Ovary (tissue), 9 donors: Measurements from ENCODE around the gene GRHL3. TPM values are rescaled to one million over a fixed set of nuclear protein-coding genes. Genes with fewer than 3 reads are reported as not detected.

Experiments used
- DNase-seq, 5 donors: peaks; one replicate each; pipeline ENCODE4 v3.0.0-alpha.2; 2019 to 2020
- H3K27ac ChIP-seq, 2 donors: fragments of 200-600 bp; one replicate each; pipeline versions ENCODE4 v1.5.1 to v1.8.0; 2019 to 2022
- H3K27me3 ChIP-seq: fragments of 200-600 bp; one replicate; pipeline ENCODE4 v1.8.0; 2022
- H3K36me3 ChIP-seq: fragments of 200-600 bp; sonication (generic); one replicate; pipeline ENCODE4 v1.5.1; 2019
- H3K4me1 ChIP-seq: one replicate; pipeline ENCODE4 v1.8.1; 2013; ENCODE audit warnings: mild to moderate bottlenecking, moderate library complexity; ENCODE audit not compliant: insufficient read depth
- H3K4me3 ChIP-seq: fragments of 200-600 bp; sonication (generic); one replicate; pipeline ENCODE4 v1.5.1; 2017
- H3K9me3 ChIP-seq, 2 donors: fragments of 200-600 bp in 1 of 2; sonication (generic) in 1 of 2; one replicate each; pipeline versions ENCODE4 v1.5.1 to v1.8.1; 2013 to 2019; ENCODE audit warnings: mild to moderate bottlenecking in 1 of 2, moderate library complexity in 1 of 2
- EP300 ChIP-seq: sonication (generic); formaldehyde crosslinking; IDR thresholded peaks from one replicate; pipeline ENCODE4 v1.6.1; 2017; ENCODE audit warnings: antibody characterized with exemption
- POLR2A ChIP-seq: fragments of 450-650 bp; IDR thresholded peaks from one replicate; pipeline ENCODE4 v1.6.1; 2017; ENCODE audit warnings: antibody characterized with exemption, mild to moderate bottlenecking, moderate library complexity
- WGBS, 3 donors: extraction: QIAGEN DNeasy Blood & Tissue Kit in 1 of 3; methylation state at CpG; one replicate each; pipeline versions ENCODE4 v1.1.5 to v1.1.7; 2013 to 2017; 5-methylcytosine and 5-hydroxymethylcytosine counted together
- intact Hi-C, 4 donors: fragments of 100-400 bp; cut with DNase I; formaldehyde crosslinking; loops; one replicate each; pipeline versions ENCODE4 v1.11.0 to v1.15.1; 2022 to 2023
- polyA plus RNA-seq, 2 donors: library from polyadenylated mRNA; stranded (reverse); fragments of 200-250 nt in 1 of 2; fragments of 350-450 nt in 1 of 2; fragmentation: Illumina TruSeq in 1 of 2; extraction: RNeasy Lipid Tissue Mini Kit (QIAGEN cat#74804) in 1 of 2; gene quantifications; one replicate each; pipeline ENCODE4 v1.2.3, GENCODE V29; 2013 to 2014
- total RNA-seq, 7 donors: library from RNA; depleted of rRNA in 2 of 7; stranded (reverse); fragments of >200 nt in 2 of 7; fragmentation: NEBNext Ultra II Directional in 3 of 7; extraction: Animal tissue kit (Norgen Biotek cat#: 25700) in 3 of 7; gene quantifications; one replicate each; pipeline versions ENCODE4 v1.1.0 to v1.2.4, GENCODE V29; 2016 to 2023
- TF ChIP-seq, protein P1 (sequence below), 3 donors: fragments of 450-650 bp in 2 of 3; fragments of 200-600 bp in 1 of 3; IDR thresholded peaks; one replicate each; pipeline versions ENCODE4 v1.5.1 to v1.8.0; 2016 to 2022; ENCODE audit warnings: antibody characterized with exemption in 3 of 3, mild to moderate bottlenecking in 1 of 3
- donor health status: DM: no; HTN: no; CAD: no; lungs with moderate emphysema.
- donor health status: DM: no; HTN: no; CAD: no.
- donor health status: Bipolar disorder and iron deficiency.
- donor health status: DM: yes; HTN: yes; CAD: no.
- donor health status: DM: no; HTN: no; CAD: no.
- donor health status: DM: yes; HTN: yes; CAD: no.

Gene GRHL3
- total and polyA plus RNA-seq, 9 donors: 0.15 to 1.6 (median 0.48) TPM; not detected in 6

GRCh38 chr1:24329331-24329730 lies 10.2 kb downstream of the GRHL3 start:
- H3K4me1 ChIP-seq: no peaks in the 10 kb centered on the region
- TF ChIP-seq, protein P1, sequence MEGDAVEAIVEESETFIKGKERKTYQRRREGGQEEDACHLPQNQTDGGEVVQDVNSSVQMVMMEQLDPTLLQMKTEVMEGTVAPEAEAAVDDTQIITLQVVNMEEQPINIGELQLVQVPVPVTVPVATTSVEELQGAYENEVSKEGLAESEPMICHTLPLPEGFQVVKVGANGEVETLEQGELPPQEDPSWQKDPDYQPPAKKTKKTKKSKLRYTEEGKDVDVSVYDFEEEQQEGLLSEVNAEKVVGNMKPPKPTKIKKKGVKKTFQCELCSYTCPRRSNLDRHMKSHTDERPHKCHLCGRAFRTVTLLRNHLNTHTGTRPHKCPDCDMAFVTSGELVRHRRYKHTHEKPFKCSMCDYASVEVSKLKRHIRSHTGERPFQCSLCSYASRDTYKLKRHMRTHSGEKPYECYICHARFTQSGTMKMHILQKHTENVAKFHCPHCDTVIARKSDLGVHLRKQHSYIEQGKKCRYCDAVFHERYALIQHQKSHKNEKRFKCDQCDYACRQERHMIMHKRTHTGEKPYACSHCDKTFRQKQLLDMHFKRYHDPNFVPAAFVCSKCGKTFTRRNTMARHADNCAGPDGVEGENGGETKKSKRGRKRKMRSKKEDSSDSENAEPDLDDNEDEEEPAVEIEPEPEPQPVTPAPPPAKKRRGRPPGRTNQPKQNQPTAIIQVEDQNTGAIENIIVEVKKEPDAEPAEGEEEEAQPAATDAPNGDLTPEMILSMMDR (IDR thresholded peaks at IDR 0.05): no peak
- no peak for TF ChIP-seq EP300
- TF ChIP-seq POLR2A: no peak
- no peaks in the 10 kb centered on the region for H3K27me3 ChIP-seq
- intact Hi-C loops: no loop called here
- H3K27ac ChIP-seq: no peak overlapping the region
- no peak for DNase-seq
- no peak overlapping the region for H3K4me3 ChIP-seq
- no peaks in the 10 kb centered on the region for H3K9me3 ChIP-seq
- WGBS, 3 donors: 78 to 91% (median 88%) methylated on average over 9 of the region's 9 CpGs
- no peaks in the 10 kb centered on the region for H3K36me3 ChIP-seq

DNA sequence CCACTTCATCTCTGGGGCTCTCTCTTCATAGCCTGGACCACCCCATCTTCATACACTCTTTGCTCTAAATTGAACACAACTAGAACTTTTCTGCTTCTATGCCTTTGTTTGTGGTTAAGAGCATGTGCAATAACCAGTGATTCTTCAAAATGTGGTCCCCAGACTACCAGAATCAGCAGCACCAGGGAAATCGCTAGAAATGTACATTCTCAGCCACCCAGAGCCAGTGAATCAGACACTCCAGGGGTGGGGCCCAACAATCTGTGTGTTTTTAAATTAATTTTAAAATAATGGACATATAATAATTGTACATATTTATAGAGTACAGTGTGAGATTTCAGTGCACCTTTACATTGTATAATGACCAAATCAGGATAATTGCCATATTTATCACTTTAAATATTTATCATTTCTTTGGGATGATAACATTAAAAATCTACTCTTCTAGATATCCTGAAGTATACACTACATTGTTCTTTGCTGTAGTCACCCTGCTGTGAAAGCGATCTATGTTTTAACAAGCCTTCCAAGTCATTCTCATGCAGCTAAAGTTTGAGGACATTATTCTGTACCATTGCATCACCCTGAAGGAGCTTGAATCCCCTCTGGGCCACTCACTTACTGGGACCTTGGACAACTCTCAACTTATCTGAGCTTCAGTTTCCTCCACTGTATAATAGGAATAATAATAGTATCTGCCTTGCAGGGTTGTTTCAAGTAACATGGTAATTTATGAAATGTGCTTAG lies 10.8 kb downstream of the GRHL3 start:
- Histone ChIP-seq H3K27ac (no peak overlapping the region), H3K9me3 (no peaks in the 10 kb centered on the region), H3K36me3 (no peaks in the 10 kb centered on the region), H3K27me3 (no peaks in the 10 kb centered on the region), H3K4me3 (no peak overlapping the region), H3K4me1 (no peaks in the 10 kb centered on the region)
- intact Hi-C loops: no loop called here
- DNase-seq: no peak
- TF ChIP-seq, protein P1 (IDR thresholded peaks at IDR 0.05): no peak
- no peak for TF ChIP-seq POLR2A
- TF ChIP-seq EP300: no peak
- 81 to 92% (median 84%) methylated on average over 2 of the region's 2 CpGs for WGBS, 3 donors

DNA sequence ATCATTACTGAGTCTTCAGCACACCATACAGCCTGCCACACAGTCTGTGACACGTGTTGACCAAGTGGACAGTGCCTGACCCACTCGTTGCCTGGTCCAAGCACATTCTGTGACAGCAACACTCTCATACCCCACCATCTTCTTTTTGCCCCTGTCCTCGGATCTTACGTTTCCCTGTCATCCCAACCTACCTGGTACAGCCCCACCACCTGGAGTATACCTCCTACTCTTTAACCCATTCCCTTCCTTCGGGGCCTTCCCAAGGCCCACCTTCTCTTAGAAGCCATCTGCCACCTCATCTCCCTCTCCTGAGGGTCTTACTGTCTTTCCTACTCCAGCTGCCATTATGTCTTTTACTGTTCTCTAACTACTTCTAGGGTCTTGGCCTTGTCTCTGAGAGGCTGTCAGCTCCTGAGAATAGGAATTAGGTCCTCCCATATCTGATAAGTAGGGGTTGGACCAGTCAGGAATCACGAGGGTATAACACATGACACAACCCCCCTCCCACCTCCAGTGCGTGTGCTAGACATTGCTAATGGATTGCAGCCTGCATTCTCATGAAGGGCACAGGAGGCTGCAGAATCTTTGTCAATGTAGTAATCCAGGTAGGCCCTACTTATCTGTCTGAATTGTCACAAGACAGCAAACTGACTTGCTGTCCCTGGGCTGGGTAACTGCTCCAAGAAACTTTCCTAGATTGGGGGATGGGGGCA lies 13.0 kb downstream of the GRHL3 start:
- no peaks in the 10 kb centered on the region for H3K36me3 ChIP-seq
- H3K27ac ChIP-seq: no peak overlapping the region
- intact Hi-C loops: no loop called here
- no peaks in the 10 kb centered on the region for H3K9me3 ChIP-seq
- H3K4me3 ChIP-seq: no peak overlapping the region
- TF ChIP-seq, protein P1 (IDR thresholded peaks at IDR 0.05): no peak
- no peak for TF ChIP-seq POLR2A
- TF ChIP-seq EP300: no peak
- 80 to 87% (median 82%) methylated on average over 7 of the region's 7 CpGs for WGBS, 3 donors
- no peak for DNase-seq
- no peaks in the 10 kb centered on the region for H3K27me3 ChIP-seq
- no peaks in the 10 kb centered on the region for H3K4me1 ChIP-seq

DNA sequence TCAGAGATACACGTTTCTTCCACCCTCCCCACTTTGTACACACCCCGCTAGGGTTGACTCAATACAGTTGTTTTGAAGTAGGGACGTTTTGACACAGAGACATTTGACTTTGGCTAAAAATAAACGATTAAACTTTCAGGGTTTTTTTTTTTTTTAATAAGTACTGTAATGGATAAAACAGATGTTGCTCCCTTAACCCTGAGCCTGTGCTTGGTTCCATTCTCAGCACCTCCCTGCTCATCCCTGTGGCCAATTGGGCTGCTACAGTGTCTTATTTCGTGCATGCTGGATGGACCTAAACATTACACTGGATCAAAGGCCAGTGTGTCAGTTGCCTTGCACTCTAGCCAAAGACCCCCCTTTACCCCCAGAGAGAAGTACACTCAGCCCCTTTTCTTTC lies 16.9 kb downstream of the GRHL3 start:
- H3K27me3 ChIP-seq: no peaks in the 10 kb centered on the region
- H3K4me3 ChIP-seq: no peak overlapping the region
- DNase-seq: no peak
- no peak overlapping the region for H3K27ac ChIP-seq
- intact Hi-C loops: no loop called here
- WGBS, 3 donors: 30 to 33% (median 32%) methylated on average over 5 of the region's 5 CpGs
- no peak for TF ChIP-seq EP300
- TF ChIP-seq, protein P1 (IDR thresholded peaks at IDR 0.05): no peak
- TF ChIP-seq POLR2A: no peak
- H3K4me1 ChIP-seq: no peaks in the 10 kb centered on the region
- H3K9me3 ChIP-seq: no peaks in the 10 kb centered on the region
- H3K36me3 ChIP-seq: no peaks in the 10 kb centered on the region
